Cardiac muscle cell (in vitro differentiated cells and primary cell): Measurements from ENCODE around the gene RSAD1. TPM values are rescaled to one million over a fixed set of nuclear protein-coding genes. Genes with fewer than 3 reads are reported as not detected.

ENCODE experiments used
- DNase-seq, 2 donors: peaks; one replicate each; pipeline versions ENCODE4 v3.0.0 to v3.0.0-alpha.2; 2010 to 2017; ENCODE audit warnings: low read depth in 1 of 2, low spot score in 1 of 2
- H3K27ac ChIP-seq: fragments of 200-600 bp; sonication (generic); 2 replicates; pipeline ENCODE4 v1.5.1; 2016
- H3K27me3 ChIP-seq: fragments of 200-600 bp; sonication (generic); 2 replicates; pipeline ENCODE4 v1.6.0; 2016; ENCODE audit warnings: control low read depth
- H3K36me3 ChIP-seq: fragments of 200-600 bp; sonication (generic); 2 replicates; pipeline ENCODE4 v1.5.1; 2016; ENCODE audit warnings: control low read depth
- H3K4me1 ChIP-seq: fragments of 200-600 bp; sonication (generic); 2 replicates; pipeline ENCODE4 v1.8.1; 2017; ENCODE audit warnings: low read depth, mild to moderate bottlenecking, mixed run types
- H3K4me3 ChIP-seq: fragments of 200-600 bp; sonication (generic); 2 replicates; pipeline ENCODE4 v1.5.1; 2016; ENCODE audit warnings: mild to moderate bottlenecking
- H3K9me3 ChIP-seq: fragments of 200-600 bp; sonication (generic); 2 replicates; pipeline ENCODE4 v1.5.1; 2017; ENCODE audit warnings: low read depth, mild to moderate bottlenecking, control low read depth
- CTCF ChIP-seq: IDR thresholded peaks from 2 replicates; pipeline ENCODE4 v1.5.1; 2012; ENCODE audit warnings: low read depth, mild to moderate bottlenecking, low read length
- polyA plus RNA-seq: library from polyadenylated mRNA; unstranded; fragments of >200 nt; fragmentation: Nextera tagmentation; extraction: Ambion mirVana; gene quantifications from 2 replicates; pipeline ENCODE4 v1.2.1, GENCODE V29; 2016
- total RNA-seq: library from RNA; depleted of rRNA; stranded (reverse); fragments of >200 nt; gene quantifications from 2 replicates; pipeline ENCODE4 v1.2.3, GENCODE V29; 2016

Gene RSAD1
- total and polyA plus RNA-seq, 2 experiments from 2014 or later: 35.8 to 39.7 TPM

GRCh38 chr17:50439008-50439407 lies 39.7 kb upstream of the RSAD1 start:
- DNase-seq: no peak
- Histone ChIP-seq H3K36me3 (peaks cover 3% of the 10 kb centered on the region), H3K4me1 (peaks cover 23% of the 10 kb centered on the region), H3K27me3 (no peaks in the 10 kb centered on the region), H3K9me3 (no peaks in the 10 kb centered on the region), H3K27ac (no peak overlapping the region), H3K4me3 (no peak overlapping the region)
- no peak for TF ChIP-seq CTCF

- H3K9me3 ChIP-seq: no peaks in the 10 kb centered on the region
- no peak for DNase-seq
- no peak for TF ChIP-seq CTCF
- H3K4me1 ChIP-seq: peaks cover 33% of the 10 kb centered on the region
- H3K36me3 ChIP-seq: peaks cover 3% of the 10 kb centered on the region
- H3K27ac ChIP-seq: peak overlapping the region; percentile 85
- H3K27me3 ChIP-seq: no peaks in the 10 kb centered on the region
- H3K4me3 ChIP-seq: no peak overlapping the region
Measured at GRCh38 chr17:50440172-50440837, 38.4 kb upstream of the RSAD1 start.

GRCh38 chr17:50440838-50441829 lies 37.5 kb upstream of the RSAD1 start:
- H3K9me3 ChIP-seq: no peaks in the 10 kb centered on the region
- no peak overlapping the region for H3K4me3 ChIP-seq
- DNase-seq: no peak
- peaks cover 3% of the 10 kb centered on the region for H3K36me3 ChIP-seq
- peak overlapping the region; percentile 85 for H3K27ac ChIP-seq
- TF ChIP-seq CTCF: no peak
- H3K4me1 ChIP-seq: peaks cover 41% of the 10 kb centered on the region
- H3K27me3 ChIP-seq: no peaks in the 10 kb centered on the region

GRCh38 chr17:50443505-50443974 lies 35.1 kb upstream of the RSAD1 start:
- H3K4me3 ChIP-seq: peak overlapping the region; percentile 25
- peak overlapping the region; percentile 83 for H3K27ac ChIP-seq

More at GRCh38 chr17:50443505-50443974, 35.1 kb upstream of the RSAD1 start:
- no peaks in the 10 kb centered on the region for H3K9me3 ChIP-seq
- H3K27me3 ChIP-seq: no peaks in the 10 kb centered on the region
- no peaks in the 10 kb centered on the region for H3K36me3 ChIP-seq
- peaks cover 55% of the 10 kb centered on the region for H3K4me1 ChIP-seq
- DNase-seq: peak; percentile 40 to 63
- no peak for TF ChIP-seq CTCF
